ENCODE measurements around the gene PTPRN2.

Gene PTPRN2

GRCh38 chr7:157808042-157808441, 779.6 kb downstream of the PTPRN2 start:
- no peak for TF ChIP-seq CTCF (conservative IDR thresholded peaks at IDR 0.05; ENCODE audit: low read length)
- H3K4me3 ChIP-seq (ENCODE audit: low read length), result no peak overlapping the region
- no peak for DNase-seq (ENCODE audit: low read depth)

GRCh38 chr7:157807510-157807909, 780.1 kb downstream of the PTPRN2 start:
- no peak for DNase-seq (ENCODE audit: low read depth)
- H3K4me3 ChIP-seq (ENCODE audit: low read length), result no peak overlapping the region
- no peak for TF ChIP-seq CTCF (conservative IDR thresholded peaks at IDR 0.05; ENCODE audit: low read length)

- no peak for DNase-seq (ENCODE audit: low read depth)
- TF ChIP-seq CTCF (conservative IDR thresholded peaks at IDR 0.05; ENCODE audit: low read length), result no peak
- no peak overlapping the region for H3K4me3 ChIP-seq (ENCODE audit: low read length)
Observed at GRCh38 chr7:157806711-157807110, 780.9 kb downstream of the PTPRN2 start.

GRCh38 chr7:157805713-157806112, 781.9 kb downstream of the PTPRN2 start:
- no peak overlapping the region for H3K4me3 ChIP-seq (ENCODE audit: low read length)
- no peak for TF ChIP-seq CTCF (conservative IDR thresholded peaks at IDR 0.05; ENCODE audit: low read length)
- no peak for DNase-seq (ENCODE audit: low read depth)

- DNase-seq (ENCODE audit: low read depth), result no peak
- no peak for TF ChIP-seq CTCF (conservative IDR thresholded peaks at IDR 0.05; ENCODE audit: low read length)
- no peak overlapping the region for H3K4me3 ChIP-seq (ENCODE audit: low read length)
Observed at GRCh38 chr7:157803906-157804305, 783.7 kb downstream of the PTPRN2 start.

GRCh38 chr7:157801971-157802675, 785.5 kb downstream of the PTPRN2 start:
- H3K4me3 ChIP-seq (ENCODE audit: low read length), result no peak overlapping the region
- TF ChIP-seq CTCF (conservative IDR thresholded peaks at IDR 0.05; ENCODE audit: low read length), result no peak
- DNase-seq (ENCODE audit: low read depth), result no peak

- TF ChIP-seq CTCF (conservative IDR thresholded peaks at IDR 0.05; ENCODE audit: low read length), result no peak
- no peak for DNase-seq (ENCODE audit: low read depth)
- no peak overlapping the region for H3K4me3 ChIP-seq (ENCODE audit: low read length)
Observed at GRCh38 chr7:157801113-157801512, 786.5 kb downstream of the PTPRN2 start.

Data from AG10803 (cell line).